Activated naive CD8-positive, alpha-beta T cell (primary cell): ENCODE results near the gene DSCAML1.

Source experiments
- H3K27ac Mint-ChIP-seq: one replicate; pipeline ENCODE4 v1.8.0; 2021; ENCODE audit warnings: mixed read lengths
- H3K27me3 Mint-ChIP-seq: one replicate; pipeline ENCODE4 v1.8.0; 2021; ENCODE audit warnings: mixed read lengths
- H3K36me3 Mint-ChIP-seq: one replicate; pipeline ENCODE4 v1.8.0; 2021; ENCODE audit warnings: mixed read lengths
- H3K4me1 Mint-ChIP-seq: one replicate; pipeline ENCODE4 v1.8.0; 2021; ENCODE audit warnings: low read depth, mixed read lengths
- H3K4me3 Mint-ChIP-seq: one replicate; pipeline ENCODE4 v1.8.0; 2021; ENCODE audit warnings: mild to moderate bottlenecking, mixed read lengths
- H3K9me3 Mint-ChIP-seq: one replicate; pipeline ENCODE4 v1.8.0; 2021; ENCODE audit warnings: low read depth, mixed read lengths

The DSCAML1 gene

DNA sequence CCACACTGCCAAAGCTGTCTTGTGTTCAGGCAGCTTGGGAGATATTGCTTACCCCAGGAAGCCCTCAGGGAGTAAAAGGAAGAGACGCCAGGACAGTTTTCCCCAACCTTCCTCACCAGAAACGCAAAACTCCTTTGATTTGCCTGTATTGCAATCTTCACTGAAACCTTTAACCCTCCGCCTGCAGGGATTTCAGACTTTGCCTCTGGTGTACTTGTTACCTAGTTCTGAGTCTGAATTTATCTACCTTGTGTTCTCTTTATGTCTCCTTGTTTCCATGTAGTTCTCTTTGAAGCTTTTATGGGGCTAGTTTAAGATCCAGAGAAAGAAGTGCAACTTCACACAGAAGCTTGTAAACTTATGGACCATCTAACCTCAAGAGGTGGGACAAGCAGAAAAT, 154.2 kb downstream of the DSCAML1 start:
- H3K27ac Mint-ChIP-seq, result no peak overlapping the region
- H3K36me3 Mint-ChIP-seq, result no peaks in the 10 kb centered on the region
- no peak overlapping the region for H3K4me3 Mint-ChIP-seq
- H3K27me3 Mint-ChIP-seq, result peaks cover 11% of the 10 kb centered on the region
- no peaks in the 10 kb centered on the region for H3K9me3 Mint-ChIP-seq
- H3K4me1 Mint-ChIP-seq, result no peaks in the 10 kb centered on the region

DNA sequence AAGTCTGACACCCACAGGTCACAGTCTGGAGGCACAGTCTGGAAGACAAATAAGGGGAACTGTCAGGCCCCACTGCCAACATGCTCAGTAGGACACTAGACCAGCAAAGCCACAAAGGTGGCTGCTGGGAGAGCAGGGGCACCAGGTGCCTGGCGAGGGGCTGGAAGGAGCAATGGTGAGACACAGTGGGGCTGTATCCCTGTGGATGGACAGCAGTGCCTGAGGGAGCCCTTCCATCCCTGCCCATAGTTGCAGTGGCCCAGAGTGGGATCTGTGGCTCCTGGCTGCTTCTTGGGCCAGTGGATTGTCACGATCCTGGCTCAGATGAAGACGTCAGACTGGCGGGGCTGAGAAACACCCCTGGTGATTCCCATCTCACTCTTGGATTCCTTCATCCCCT, 154.6 kb downstream of the DSCAML1 start:
- H3K4me3 Mint-ChIP-seq, result no peak overlapping the region
- H3K4me1 Mint-ChIP-seq, result no peaks in the 10 kb centered on the region
- no peak overlapping the region for H3K27ac Mint-ChIP-seq
- no peaks in the 10 kb centered on the region for H3K9me3 Mint-ChIP-seq
- peaks cover 11% of the 10 kb centered on the region for H3K27me3 Mint-ChIP-seq
- H3K36me3 Mint-ChIP-seq, result no peaks in the 10 kb centered on the region

DNA sequence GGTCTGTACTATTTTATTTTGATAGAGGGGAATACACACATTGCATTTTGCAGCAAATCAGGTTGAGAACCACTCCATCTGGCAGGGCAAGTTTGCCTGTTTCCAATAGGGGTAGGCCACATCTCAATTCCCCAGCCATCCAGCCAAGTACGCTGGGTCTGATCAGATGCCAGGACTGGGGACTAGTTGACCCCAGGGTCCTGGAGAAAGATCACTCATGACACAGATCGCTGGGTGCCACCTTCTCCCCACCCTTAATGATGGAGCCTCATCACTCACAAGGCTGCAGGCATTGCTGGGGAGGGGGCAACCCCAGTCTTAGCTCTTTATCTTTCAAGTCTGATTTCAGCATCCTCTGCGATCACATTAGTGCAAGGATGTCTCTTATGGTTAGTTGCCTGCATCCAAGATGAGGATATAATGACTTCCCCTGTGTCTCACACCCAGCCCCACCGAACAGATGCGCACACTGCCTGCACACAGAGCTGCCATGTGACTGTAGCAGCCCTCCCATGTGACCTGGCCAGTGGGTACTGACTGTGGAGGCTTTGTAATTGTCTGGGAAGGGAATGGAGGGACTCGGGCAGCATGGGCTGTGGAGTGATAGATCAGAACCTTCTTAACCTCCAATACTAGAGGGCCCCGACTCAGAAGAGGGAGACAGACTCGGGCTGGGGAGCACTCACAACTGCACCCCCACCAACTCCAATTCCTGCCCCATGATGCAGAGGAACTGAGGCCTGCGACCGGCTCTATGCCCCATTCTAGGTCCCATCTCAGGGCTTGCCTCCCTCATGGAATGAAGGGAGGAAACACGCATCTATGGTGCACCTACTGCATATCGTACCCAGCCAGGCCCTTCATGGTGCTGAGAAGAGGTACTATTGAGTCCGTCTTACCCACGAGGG, 155.8 kb downstream of the DSCAML1 start:
- no peaks in the 10 kb centered on the region for H3K36me3 Mint-ChIP-seq
- H3K27ac Mint-ChIP-seq, result no peak overlapping the region
- H3K27me3 Mint-ChIP-seq, result peaks cover 9% of the 10 kb centered on the region
- no peak overlapping the region for H3K4me3 Mint-ChIP-seq
- H3K9me3 Mint-ChIP-seq, result no peaks in the 10 kb centered on the region
- H3K4me1 Mint-ChIP-seq, result no peaks in the 10 kb centered on the region

DNA sequence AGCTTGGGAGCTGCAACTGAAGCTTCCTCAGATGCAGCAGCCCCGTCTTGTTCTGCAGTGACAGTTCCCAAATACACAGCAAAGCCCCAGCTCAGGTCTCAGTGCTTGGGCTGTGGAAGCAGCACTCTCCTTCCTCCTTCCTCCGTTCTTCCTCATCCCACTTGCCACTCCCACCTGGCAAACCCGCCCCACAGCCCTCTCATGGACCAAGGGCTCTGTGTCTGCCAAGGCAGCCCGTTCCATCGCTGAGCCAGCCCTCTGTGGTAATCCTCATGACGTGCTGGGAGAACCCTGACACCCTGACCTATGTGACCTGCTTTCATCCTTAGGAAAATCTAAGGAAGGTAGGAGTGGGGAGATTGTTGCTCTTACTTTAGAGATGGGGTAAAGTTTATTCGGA, 157.0 kb downstream of the DSCAML1 start:
- peaks cover 9% of the 10 kb centered on the region for H3K27me3 Mint-ChIP-seq
- no peaks in the 10 kb centered on the region for H3K4me1 Mint-ChIP-seq
- H3K36me3 Mint-ChIP-seq, result no peaks in the 10 kb centered on the region
- H3K4me3 Mint-ChIP-seq, result no peak overlapping the region
- no peak overlapping the region for H3K27ac Mint-ChIP-seq
- H3K9me3 Mint-ChIP-seq, result no peaks in the 10 kb centered on the region

DNA sequence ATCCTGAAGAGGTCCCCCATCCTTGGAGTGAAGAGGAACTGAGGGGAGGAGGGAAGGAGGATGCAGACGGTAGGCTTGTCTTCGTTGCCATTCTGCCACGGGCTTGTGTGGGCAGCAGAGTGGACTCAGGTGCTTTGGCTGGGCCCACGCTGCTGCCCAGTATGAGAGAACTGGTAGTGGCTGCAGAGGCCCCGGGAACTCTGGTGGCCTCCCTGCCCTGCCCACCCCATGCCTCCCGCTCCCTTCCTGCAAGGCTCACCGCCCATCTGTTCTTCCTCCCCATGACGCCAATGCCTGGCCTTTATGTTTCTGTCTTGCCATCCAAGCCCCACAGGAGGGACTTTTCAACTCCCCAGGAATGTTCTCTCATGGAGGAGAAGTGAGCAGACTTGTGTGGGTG, 157.4 kb downstream of the DSCAML1 start:
- H3K9me3 Mint-ChIP-seq, result no peaks in the 10 kb centered on the region
- H3K4me1 Mint-ChIP-seq, result no peaks in the 10 kb centered on the region
- peaks cover 9% of the 10 kb centered on the region for H3K27me3 Mint-ChIP-seq
- H3K27ac Mint-ChIP-seq, result no peak overlapping the region
- H3K36me3 Mint-ChIP-seq, result no peaks in the 10 kb centered on the region
- no peak overlapping the region for H3K4me3 Mint-ChIP-seq

DNA sequence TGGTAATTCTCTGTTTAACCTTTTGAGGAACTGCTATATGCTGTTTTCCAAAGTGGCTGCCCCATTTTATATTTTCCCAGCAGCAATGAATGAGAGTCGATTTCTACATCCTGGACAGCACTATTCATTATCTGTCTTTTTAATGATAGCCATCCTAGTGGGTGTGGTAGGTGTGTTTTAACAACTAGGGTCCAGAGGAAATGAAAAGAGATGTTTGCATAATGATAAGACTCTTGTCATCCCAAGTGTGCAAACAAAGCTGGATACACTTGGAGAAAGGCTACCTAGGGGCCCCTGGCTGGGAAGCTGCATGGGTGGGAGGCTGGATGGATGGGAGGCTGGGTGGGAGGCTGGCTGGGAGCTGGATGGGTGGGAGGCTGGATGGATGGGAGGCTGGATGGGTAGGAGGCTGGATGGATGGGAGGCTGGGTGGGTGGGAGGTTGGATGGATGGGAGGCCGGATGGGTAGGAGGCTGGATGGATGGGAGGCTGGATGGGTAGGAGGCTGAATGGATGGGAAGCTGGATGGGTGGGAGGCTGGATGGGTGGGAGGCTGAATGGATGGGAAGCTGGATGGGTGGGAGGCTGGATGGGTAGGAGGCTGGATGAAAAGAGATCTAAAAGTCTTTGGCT, 158.0 kb downstream of the DSCAML1 start:
- Mint-ChIP-seq H3K27me3 (peaks cover 9% of the 10 kb centered on the region), H3K9me3 (no peaks in the 10 kb centered on the region), H3K27ac (no peak overlapping the region), H3K4me1 (no peaks in the 10 kb centered on the region), H3K36me3 (no peaks in the 10 kb centered on the region), H3K4me3 (no peak overlapping the region)

DNA sequence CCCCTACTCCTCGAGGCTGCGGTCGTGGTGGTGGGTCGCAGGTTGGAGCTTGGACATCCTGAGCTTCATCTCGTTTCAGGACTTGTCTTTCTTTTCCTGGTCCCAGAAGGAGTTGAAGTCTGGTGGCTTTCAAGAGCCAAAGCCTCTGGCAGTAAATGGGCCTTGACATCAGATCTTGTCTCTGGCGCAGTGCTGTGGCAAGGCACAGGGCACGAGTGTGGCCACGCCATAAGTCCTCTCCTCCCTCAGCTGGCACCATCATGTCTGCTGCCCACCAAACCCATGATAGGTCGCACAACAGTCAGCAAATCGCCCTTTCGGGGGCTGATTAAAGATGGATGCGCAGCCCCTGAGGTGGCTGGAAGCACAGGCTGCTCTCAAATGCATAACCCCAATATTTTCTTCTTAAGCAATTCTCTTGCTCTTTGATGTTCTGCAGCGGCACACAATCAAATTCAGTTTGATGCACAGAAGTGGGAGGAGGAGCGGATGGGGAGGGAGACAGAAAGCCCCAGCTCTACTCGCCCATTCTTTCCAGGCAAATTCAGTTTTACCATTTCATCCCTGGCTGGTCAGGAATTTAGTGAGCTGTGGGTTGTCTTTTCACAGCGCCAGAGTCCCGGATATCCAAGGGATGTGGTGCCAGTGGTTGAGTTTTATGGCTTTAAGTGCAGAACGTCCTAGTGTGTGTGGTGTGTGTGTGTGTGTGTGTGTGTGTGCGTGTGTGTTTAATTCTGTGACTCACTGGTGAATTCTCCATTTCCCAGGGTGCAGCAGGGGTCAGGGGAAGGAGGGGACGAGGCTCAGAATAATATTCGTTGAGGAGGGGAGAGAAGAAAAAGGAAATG, 162.0 kb downstream of the DSCAML1 start:
- no peaks in the 10 kb centered on the region for H3K36me3 Mint-ChIP-seq

DNA sequence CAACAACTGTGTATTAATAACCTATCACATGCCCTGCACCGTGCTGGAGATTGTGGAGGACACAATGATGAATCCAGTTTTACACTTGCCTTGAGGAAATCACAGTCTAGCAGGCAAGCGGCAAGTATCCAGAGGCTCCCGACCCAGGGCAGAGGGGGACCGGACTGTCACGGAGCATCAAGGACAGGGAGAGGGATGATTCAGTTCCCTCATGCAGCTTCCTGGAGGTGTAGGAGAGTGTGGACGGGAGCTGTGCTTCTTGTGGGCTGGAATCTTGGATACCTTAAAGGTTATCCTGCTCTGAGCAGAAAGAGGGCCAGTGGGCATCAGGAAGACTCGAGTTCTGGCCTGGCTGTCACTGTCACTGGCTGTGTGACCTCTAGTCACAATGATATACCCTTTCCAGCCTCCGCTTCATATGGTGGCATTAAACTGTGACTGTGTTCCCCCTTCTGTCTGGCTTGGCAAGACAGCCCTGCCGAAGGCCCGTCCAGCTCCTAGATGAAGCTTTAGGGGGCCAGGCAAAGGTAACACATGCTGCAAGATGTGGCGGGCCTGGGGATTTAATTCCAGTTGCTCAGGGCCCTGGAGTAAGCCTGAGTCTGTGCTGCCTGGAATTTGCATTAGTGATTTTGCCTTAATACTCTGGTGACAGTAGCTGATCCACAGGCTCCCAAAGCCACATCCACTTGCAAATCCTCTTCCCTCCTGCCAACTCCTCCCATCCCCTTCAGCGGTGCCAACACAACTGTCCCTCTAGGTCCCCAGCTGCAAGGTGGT, 162.8 kb downstream of the DSCAML1 start:
- Mint-ChIP-seq H3K9me3 (no peaks in the 10 kb centered on the region), H3K27me3 (peaks cover 2% of the 10 kb centered on the region), H3K27ac (no peak overlapping the region), H3K4me3 (no peak overlapping the region), H3K36me3 (no peaks in the 10 kb centered on the region), H3K4me1 (no peaks in the 10 kb centered on the region)

More for the DNA sequence above, 162.0 kb downstream of the DSCAML1 start:
- no peak overlapping the region for H3K4me3 Mint-ChIP-seq
- H3K4me1 Mint-ChIP-seq, result no peaks in the 10 kb centered on the region
- no peak overlapping the region for H3K27ac Mint-ChIP-seq
- H3K27me3 Mint-ChIP-seq, result peaks cover 2% of the 10 kb centered on the region
- no peaks in the 10 kb centered on the region for H3K9me3 Mint-ChIP-seq

DNA sequence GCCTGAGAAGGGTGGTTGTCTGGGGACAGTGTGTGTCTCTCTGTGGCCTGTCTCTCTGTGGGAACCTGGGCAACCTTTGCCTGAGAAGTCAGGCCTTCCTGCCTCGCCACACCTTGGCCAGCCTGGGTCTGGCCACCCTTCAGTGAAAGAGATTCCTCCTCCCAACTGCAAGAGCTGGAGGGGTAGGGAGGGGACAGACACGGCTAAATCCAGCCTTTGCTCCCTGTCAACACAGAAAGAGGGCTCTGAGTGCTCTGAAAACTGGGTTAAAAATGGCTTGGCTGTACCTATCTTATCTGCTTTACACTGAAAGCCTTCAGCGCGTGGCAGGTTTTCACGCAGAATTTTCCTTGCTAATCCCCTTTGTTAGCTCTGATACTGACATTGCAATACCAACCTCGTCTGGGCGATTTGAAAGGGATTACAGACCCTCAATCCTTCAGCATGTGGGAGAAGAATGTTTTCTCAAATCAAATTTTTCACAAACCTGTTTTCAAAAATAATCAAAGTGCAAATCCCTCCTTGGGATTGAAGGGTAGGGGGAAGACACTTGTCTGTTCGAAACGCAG, 163.7 kb downstream of the DSCAML1 start:
- Mint-ChIP-seq H3K36me3 (no peaks in the 10 kb centered on the region), H3K9me3 (no peaks in the 10 kb centered on the region), H3K4me1 (no peaks in the 10 kb centered on the region), H3K4me3 (no peak overlapping the region), H3K27me3 (no peaks in the 10 kb centered on the region), H3K27ac (no peak overlapping the region)

DNA sequence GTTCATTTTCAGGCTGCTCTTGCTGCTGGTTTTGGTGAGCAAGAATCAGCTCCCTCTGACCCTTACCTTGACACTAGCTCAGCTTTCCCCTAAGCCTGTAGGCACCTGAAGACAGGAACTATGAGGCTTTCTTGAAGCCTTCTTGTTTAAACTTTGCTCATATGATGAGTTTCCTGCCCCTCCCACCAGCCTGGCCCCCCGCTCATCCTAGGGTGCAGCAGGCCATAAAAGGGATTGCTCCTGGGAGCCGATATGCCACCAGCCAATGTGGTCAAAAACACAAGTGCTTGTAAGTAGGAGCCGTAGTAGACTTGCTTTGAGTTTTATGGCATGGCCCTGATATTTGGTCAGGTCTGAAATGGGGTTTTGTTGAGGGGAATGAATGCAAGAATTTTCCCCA, 164.7 kb downstream of the DSCAML1 start:
- Mint-ChIP-seq H3K36me3 (no peaks in the 10 kb centered on the region), H3K4me3 (no peak overlapping the region)

DNA sequence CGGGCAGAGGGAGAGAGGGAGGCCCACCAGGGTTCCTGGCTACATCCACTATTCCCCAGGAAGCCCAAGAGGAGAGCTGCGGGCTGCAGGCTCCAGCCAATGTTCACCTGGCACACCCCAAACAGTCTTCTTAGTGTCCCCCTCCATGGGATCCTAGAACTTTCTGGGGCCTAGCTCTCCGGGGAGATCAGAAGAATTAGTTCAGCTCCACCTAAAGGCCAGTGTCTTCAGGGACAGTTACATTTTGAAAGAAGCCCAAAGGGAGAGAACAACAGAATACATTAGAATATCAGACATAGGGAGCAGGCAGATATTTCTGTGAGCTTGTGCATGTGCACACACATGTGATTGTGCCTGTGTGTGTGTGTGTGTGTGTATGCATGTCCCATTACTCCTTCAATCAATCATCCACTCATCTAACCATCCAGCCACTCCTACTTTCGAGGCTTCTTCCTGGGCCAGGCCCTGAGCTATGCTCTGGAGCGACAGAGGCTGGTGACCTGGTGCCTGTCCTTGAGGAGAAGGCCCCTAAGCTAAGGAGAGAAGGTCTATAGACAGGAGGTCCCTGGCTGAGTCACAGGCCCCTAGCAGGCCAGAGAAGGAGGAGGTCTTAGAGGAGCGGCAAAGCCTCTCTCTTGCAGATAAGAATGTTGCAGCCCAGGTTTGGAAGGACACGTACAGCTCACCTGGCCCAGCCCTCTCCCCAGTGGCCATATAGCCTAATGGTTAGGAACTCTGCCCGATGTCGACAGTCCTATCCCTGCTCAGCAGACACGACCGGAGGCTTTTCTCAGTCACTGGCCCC, 165.5 kb downstream of the DSCAML1 start:
- Mint-ChIP-seq H3K27me3 (peaks cover 2% of the 10 kb centered on the region), H3K4me3 (no peak overlapping the region), H3K36me3 (no peaks in the 10 kb centered on the region), H3K9me3 (no peaks in the 10 kb centered on the region), H3K27ac (no peak overlapping the region), H3K4me1 (no peaks in the 10 kb centered on the region)

More for the DNA sequence above, 164.7 kb downstream of the DSCAML1 start:
- peaks cover 2% of the 10 kb centered on the region for H3K27me3 Mint-ChIP-seq
- no peaks in the 10 kb centered on the region for H3K4me1 Mint-ChIP-seq
- no peaks in the 10 kb centered on the region for H3K9me3 Mint-ChIP-seq
- H3K27ac Mint-ChIP-seq, result no peak overlapping the region

DNA sequence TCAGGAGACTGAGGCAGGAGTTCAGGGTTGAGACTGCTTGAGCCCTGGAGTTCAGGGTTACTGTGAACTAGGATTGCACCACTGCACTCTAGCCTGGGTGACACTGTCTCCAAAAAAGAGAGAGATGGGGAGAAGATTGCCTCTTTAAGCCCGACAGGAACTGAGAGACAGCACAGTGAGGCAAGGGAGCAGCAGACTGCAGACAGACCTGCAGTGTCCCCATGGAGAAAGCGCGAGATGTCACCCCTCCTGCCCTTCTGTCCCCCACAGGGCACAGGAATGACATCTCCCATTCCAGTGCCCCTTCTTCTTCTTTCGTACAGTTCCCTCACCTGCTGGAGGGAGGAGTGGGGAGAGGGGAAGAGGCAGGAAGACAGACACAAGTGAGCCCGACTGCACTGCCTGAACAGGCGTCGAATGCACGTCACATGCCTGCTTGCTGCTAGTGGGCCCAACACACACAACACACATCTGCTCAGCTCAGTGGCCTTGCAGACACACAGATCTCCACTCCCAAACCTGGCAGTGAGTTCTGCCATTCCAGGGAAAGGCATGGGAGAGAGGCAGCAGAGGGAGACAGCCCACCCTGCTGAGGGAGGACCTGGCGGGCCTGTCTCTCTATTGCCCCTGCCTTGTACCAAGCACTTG, 167.0 kb downstream of the DSCAML1 start:
- H3K27ac Mint-ChIP-seq, result no peak overlapping the region
- peaks cover 2% of the 10 kb centered on the region for H3K27me3 Mint-ChIP-seq
- no peak overlapping the region for H3K4me3 Mint-ChIP-seq
- no peaks in the 10 kb centered on the region for H3K36me3 Mint-ChIP-seq
- H3K4me1 Mint-ChIP-seq, result no peaks in the 10 kb centered on the region
- H3K9me3 Mint-ChIP-seq, result no peaks in the 10 kb centered on the region

DNA sequence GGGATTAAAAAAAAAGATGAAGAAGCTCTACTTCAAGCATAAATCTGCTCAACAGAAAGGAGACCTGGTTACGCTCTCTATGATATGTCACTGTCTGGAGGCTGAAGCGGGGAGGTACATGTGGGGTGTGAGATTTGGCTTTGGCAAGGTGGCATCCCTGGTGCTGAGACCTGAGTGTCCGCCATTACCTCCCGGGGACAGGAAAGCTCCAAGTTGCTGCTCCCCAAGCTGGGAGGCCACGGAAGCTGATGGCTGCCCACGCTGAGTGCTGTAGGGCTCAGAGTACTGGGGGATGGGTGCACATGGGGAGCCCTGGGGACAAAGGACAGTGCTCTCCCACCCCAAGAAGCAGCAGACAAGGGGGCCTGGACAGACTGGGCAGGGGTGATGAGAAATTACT, 167.9 kb downstream of the DSCAML1 start:
- Mint-ChIP-seq H3K36me3 (no peaks in the 10 kb centered on the region), H3K27me3 (peaks cover 2% of the 10 kb centered on the region), H3K27ac (no peak overlapping the region), H3K4me3 (no peak overlapping the region), H3K4me1 (no peaks in the 10 kb centered on the region), H3K9me3 (no peaks in the 10 kb centered on the region)
